GM10248 (cell line): Measurements from ENCODE around the gene GALNT14.

ENCODE experiments used
- CTCF ChIA-PET: fragments of 300-600 bp; sonication (Branson Sonifier 250); formaldehyde crosslinking; extraction: SDS; loops from one replicate; lab custom pipeline; 2021; ENCODE audit warnings: antibody characterized with exemption; lab: Yijun Ruan, JAX
- POLR2A ChIA-PET: fragments of 350-650 bp; sonication (Branson Sonifier 250); formaldehyde crosslinking; extraction: SDS; loops from one replicate; lab custom pipeline; 2020; ENCODE audit warnings: antibody characterized with exemption; lab: Yijun Ruan, JAX
- DNase-seq: peaks from one replicate; pipeline ENCODE4 v3.0.0; 2012; ENCODE audit errors: extremely low spot score
- CTCF ChIP-seq: IDR thresholded peaks from 2 replicates; pipeline ENCODE4 v1.5.1; 2012; ENCODE audit warnings: mild to moderate bottlenecking, low read depth; ENCODE audit errors: extremely low read depth, missing control alignments, control extremely low read depth

Gene GALNT14

GRCh38 chr2:30960213-30960612, 178.0 kb downstream of the GALNT14 start:
- CTCF ChIA-PET, result no interaction called here
- TF ChIP-seq CTCF, result no peak
- DNase-seq, result no peak
- POLR2A ChIA-PET, result no interaction called here

GRCh38 chr2:30959653-30960052, 178.6 kb downstream of the GALNT14 start:
- no peak for TF ChIP-seq CTCF
- ChIA-PET POLR2A (no interaction called here), CTCF (no interaction called here)
- no peak for DNase-seq

- CTCF ChIA-PET, result no interaction called here
- TF ChIP-seq CTCF, result no peak
- DNase-seq, result no peak
These were observed 179.3 kb downstream of the GALNT14 start for GRCh38 chr2:30958918-30959265.

GRCh38 chr2:30958193-30958917, 179.9 kb downstream of the GALNT14 start:
- POLR2A ChIA-PET, result no interaction called here
- CTCF ChIA-PET, result no interaction called here

More at GRCh38 chr2:30958918-30959265, 179.3 kb downstream of the GALNT14 start:
- POLR2A ChIA-PET, result no interaction called here

GRCh38 chr2:30957591-30957990, 180.6 kb downstream of the GALNT14 start:
- ChIA-PET POLR2A (no interaction called here), CTCF (no interaction called here)
- no peak for TF ChIP-seq CTCF
- DNase-seq, result no peak

More at GRCh38 chr2:30958193-30958917, 179.9 kb downstream of the GALNT14 start:
- TF ChIP-seq CTCF, result no peak
- DNase-seq, result no peak

- no peak for DNase-seq
- ChIA-PET CTCF (no interaction called here), POLR2A (no interaction called here)
- no peak for TF ChIP-seq CTCF
These were observed 181.2 kb downstream of the GALNT14 start for GRCh38 chr2:30956995-30957394.
